22Rv1 (cell line): ENCODE measurements around the gene IL10RB.

Experiments
- CTCF ChIP-seq: fragments of 450-650 bp; IDR thresholded peaks from 2 replicates; pipeline ENCODE4 v1.5.1; 2017; ENCODE audit warnings: mild to moderate bottlenecking
- ZFX ChIP-seq: fragments of 450-650 bp; IDR thresholded peaks from 2 replicates; pipeline ENCODE4 v1.6.1; 2017; ENCODE audit warnings: antibody characterized with exemption, borderline replicate concordance

DNA sequence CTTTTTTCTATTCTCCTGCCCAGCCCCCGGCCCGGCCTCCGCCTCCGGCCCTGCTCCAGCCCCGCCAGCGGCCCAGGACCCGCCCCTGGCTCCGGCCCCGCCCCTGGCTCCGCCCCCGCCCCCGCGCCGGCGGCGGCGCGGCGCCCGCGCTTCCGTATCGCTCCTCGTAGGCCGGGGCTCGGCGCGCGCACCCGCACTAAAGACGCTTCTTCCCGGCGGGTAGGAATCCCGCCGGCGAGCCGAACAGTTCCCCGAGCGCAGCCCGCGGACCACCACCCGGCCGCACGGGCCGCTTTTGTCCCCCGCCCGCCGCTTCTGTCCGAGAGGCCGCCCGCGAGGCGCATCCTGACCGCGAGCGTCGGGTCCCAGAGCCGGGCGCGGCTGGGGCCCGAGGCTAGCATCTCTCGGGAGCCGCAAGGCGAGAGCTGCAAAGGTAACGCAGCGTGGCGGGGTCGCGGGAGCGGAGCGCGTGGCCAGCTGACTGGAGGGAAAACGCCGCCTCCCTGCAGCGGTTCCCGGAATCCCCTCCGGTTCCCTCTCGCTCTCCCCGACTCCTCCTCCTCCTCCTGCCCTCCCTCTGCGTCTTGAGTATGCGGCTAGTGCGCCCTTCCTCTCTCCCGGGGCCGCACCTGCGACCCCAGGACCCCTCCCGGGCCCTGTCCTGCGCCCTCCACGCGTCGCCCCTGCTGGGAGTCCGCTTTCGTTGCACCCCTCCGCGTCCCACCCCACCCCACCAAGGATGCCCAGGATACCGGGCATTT, 36.2 kb upstream of the IL10RB start, which contains the start of gene IFNAR2:
- no peak for TF ChIP-seq CTCF
- no peak for TF ChIP-seq ZFX
